ENCODE measurements around the gene METTL6.
"Not testable (repeated sequence)": the region's sequence is repeated elsewhere in the genome, so short reads cannot be mapped to it uniquely, and the experiment has no call there.

METTL6 gene

GRCh38 chr3:15403495-15403894 lies 23.8 kb downstream of the METTL6 start:
- DNase-seq (ENCODE audit: low read depth): no peak

GRCh38 chr3:15401936-15402335 lies 25.4 kb downstream of the METTL6 start:
- no peak for DNase-seq (ENCODE audit: low read depth)

GRCh38 chr3:15399970-15400369 lies 27.4 kb downstream of the METTL6 start:
- no peak for DNase-seq (ENCODE audit: low read depth)

GRCh38 chr3:15398731-15399133 lies 28.6 kb downstream of the METTL6 start:
- DNase-seq (ENCODE audit: low read depth): not testable (repeated sequence)

GRCh38 chr3:15393252-15393651 lies 34.1 kb downstream of the METTL6 start:
- not testable (repeated sequence) for DNase-seq (ENCODE audit: low read depth)

- no peak for DNase-seq (ENCODE audit: low read depth)
Observed at GRCh38 chr3:15391007-15391406, 36.3 kb downstream of the METTL6 start.

- no peak for DNase-seq (ENCODE audit: low read depth)
Observed at GRCh38 chr3:15390460-15390859, 36.9 kb downstream of the METTL6 start.

- DNase-seq (ENCODE audit: low read depth): not testable (repeated sequence)
Observed at GRCh38 chr3:15388335-15388734, 39.0 kb downstream of the METTL6 start.

- no peak for DNase-seq (ENCODE audit: low read depth)
Observed at GRCh38 chr3:15387735-15388134, 39.6 kb downstream of the METTL6 start.

GRCh38 chr3:15387171-15387581 lies 40.2 kb downstream of the METTL6 start:
- no peak for DNase-seq (ENCODE audit: low read depth)

- DNase-seq (ENCODE audit: low read depth): not testable (repeated sequence)
Observed at GRCh38 chr3:15386654-15386955, 40.7 kb downstream of the METTL6 start.

GRCh38 chr3:15385901-15386653 lies 41.3 kb downstream of the METTL6 start:
- no peak for DNase-seq (ENCODE audit: low read depth)

- not testable (repeated sequence) for DNase-seq (ENCODE audit: low read depth)
Observed at GRCh38 chr3:15385238-15385695, 42.1 kb downstream of the METTL6 start.

GRCh38 chr3:15384510-15385237 lies 42.7 kb downstream of the METTL6 start:
- no peak for DNase-seq (ENCODE audit: low read depth)

GRCh38 chr3:15382405-15382923 lies 44.9 kb downstream of the METTL6 start:
- no peak for DNase-seq (ENCODE audit: low read depth)

GRCh38 chr3:15380980-15381890 lies 46.1 kb downstream of the METTL6 start:
- no peak for DNase-seq (ENCODE audit: low read depth)

GRCh38 chr3:15377961-15378791 lies 49.2 kb downstream of the METTL6 start:
- peak; percentile 86 for DNase-seq (ENCODE audit: low read depth)

- no peak for DNase-seq (ENCODE audit: low read depth)
Observed at GRCh38 chr3:15375461-15376000, 51.8 kb downstream of the METTL6 start.

GRCh38 chr3:15372918-15373317 lies 54.4 kb downstream of the METTL6 start:
- DNase-seq (ENCODE audit: low read depth): no peak

- no peak for DNase-seq (ENCODE audit: low read depth)
Observed at GRCh38 chr3:15368561-15369135, 58.7 kb downstream of the METTL6 start.

GRCh38 chr3:15367059-15367458 lies 60.3 kb downstream of the METTL6 start:
- no peak for DNase-seq (ENCODE audit: low read depth)
